ENCODE measurements around the gene WBP2NL.
"Not testable (repeated sequence)": the region's sequence is repeated elsewhere in the genome, so short reads cannot be mapped to it uniquely, and the experiment has no call there.

The WBP2NL gene

GRCh38 chr22:42033263-42034181 lies 34.9 kb downstream of the WBP2NL start:
- no peak for DNase-seq (ENCODE audit: low spot score)

DNA sequence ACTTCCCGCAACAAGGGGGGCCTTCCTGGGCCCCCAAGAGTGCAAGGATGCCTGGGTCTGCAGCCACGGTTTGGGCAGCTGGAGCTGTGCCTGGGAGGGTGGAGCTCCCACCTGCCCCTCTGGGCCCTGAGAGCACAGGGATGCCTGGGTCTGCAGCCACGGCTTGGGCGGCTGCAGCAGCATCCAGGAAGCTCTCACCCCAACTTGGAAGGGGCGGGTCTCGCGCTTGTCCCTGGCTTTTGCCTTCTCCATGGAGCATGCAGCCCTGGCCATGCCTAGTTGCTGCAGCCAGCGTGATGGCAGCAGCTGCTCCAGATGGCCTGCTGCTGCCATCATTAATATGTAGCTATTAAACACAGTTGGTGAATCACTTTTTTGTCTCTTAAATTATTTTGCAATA lies 36.7 kb downstream of the WBP2NL start:
- DNase-seq (ENCODE audit: low spot score): no peak

DNA sequence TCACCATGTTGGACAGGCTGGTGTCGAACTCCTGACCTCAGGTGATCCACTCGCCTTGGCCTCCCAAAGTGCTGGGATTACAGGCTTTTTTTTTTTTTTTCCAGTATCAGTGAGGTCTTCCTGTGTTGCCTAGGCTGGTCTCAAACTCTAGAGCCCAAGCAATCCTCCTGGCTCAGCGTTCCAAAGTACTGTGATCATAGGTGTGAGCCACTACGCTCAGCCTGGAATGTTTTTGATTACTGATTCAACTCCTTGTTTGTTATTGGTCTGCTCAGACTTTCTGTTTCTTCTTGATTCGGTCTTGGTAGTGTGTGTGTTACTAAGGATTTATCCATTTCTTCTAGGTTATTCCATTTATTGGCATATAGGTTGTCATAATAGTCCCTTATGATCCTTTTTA lies 40.7 kb downstream of the WBP2NL start:
- no peak for DNase-seq (ENCODE audit: low spot score)

DNA sequence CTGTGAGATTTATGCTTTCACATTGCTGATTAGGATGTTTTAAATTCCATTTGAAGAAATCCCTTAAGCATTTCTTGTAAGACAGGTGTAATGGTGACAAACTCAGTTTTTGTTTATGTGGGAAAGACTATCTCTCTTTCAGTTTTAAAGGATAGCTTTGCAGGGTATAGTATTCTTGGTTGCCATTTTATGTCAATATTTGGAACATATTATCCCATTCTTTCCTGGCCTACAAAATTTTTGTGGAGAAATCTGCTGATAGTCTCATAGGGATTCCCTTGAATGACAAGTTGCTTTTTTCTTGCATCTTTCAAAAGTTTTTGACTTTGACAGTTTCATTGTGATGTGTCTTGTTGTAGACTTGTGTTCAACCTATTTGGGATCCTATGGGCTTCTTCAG lies 43.2 kb downstream of the WBP2NL start:
- no peak for DNase-seq (ENCODE audit: low spot score)

- DNase-seq (ENCODE audit: low spot score): no peak
Observed at GRCh38 chr22:42050641-42051180, 52.1 kb downstream of the WBP2NL start.

GRCh38 chr22:42052765-42053164 lies 54.2 kb downstream of the WBP2NL start:
- no peak for DNase-seq (ENCODE audit: low spot score)

DNA sequence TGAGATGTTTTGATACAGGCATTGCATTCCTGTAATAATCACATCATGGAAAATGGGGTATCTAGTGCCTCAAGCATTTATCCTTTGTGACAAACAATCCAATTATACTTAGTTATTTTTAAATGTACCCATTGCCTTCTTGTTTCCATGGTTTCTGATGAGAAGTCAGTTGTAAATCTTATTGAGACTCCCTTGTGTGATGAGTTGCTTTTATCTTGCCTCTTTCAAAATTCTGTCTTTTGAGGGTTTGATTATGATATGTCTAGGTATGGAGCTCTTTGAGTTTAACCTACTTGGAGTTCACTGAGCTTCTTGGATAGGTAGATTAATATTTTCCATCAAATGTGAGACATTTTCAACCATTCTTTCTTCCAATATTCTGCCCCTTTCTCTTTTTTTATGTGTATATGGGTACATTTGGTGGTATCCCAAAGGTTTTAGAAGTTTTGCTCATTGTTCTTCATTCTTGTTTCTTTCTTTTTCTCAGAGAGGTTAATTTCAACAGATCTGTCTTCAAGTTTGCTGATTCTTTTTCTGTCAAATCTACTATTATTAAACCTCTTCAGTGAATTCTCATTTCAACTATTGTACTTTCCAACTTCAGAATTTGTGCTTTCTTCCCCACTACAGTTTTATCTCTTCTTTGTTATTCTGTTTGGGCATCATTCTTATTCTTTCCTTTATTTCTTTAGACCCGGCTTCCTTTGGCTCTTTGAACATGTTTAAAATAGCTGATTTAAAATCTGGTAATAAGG lies 58.3 kb downstream of the WBP2NL start:
- no peak for DNase-seq (ENCODE audit: low spot score)

DNA sequence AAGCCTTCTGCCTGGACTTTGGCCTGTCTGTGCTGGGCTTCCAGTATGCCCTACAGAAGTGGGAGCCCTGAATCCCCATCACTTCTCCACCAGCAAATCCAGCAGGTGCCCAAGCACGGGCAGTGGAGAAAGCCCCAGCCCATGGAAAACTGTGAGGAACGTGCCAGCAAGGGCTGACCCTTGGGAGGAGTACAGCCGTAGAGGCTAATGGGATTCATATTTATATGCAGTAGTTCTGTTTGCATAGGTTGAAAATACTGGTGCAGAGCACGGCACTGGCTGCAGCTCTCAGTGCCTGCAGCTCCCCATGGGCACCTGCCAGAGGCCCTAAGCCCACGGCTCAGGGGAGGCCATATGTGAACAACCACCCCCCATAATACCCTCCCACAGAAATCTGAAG lies 61.9 kb downstream of the WBP2NL start:
- no peak for DNase-seq (ENCODE audit: low spot score)

DNA sequence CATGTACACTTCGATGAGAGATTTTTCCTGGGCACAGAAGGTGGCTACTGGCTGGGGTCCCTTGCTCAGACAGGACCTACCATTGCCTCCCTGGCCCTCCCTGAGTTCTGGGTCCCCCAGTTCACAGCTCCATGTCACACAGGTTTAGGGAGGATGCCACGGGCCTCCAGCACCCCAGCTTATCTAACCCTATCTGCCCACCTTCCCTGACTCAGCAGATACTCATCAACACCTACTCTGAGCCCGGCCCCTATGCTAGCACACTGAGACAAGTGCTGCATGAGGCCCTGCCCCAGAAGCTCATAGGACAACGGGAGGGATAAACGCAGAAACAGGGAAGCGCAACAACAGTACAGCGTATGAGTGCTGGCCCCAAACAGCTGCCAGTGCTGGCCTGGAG lies 62.5 kb downstream of the WBP2NL start:
- DNase-seq (ENCODE audit: low spot score): no peak

GRCh38 chr22:42062506-42063170 lies 64.0 kb downstream of the WBP2NL start:
- DNase-seq (ENCODE audit: low spot score): no peak

- no peak for DNase-seq (ENCODE audit: low spot score)
Observed at GRCh38 chr22:42064629-42065028, 66.0 kb downstream of the WBP2NL start.

DNA sequence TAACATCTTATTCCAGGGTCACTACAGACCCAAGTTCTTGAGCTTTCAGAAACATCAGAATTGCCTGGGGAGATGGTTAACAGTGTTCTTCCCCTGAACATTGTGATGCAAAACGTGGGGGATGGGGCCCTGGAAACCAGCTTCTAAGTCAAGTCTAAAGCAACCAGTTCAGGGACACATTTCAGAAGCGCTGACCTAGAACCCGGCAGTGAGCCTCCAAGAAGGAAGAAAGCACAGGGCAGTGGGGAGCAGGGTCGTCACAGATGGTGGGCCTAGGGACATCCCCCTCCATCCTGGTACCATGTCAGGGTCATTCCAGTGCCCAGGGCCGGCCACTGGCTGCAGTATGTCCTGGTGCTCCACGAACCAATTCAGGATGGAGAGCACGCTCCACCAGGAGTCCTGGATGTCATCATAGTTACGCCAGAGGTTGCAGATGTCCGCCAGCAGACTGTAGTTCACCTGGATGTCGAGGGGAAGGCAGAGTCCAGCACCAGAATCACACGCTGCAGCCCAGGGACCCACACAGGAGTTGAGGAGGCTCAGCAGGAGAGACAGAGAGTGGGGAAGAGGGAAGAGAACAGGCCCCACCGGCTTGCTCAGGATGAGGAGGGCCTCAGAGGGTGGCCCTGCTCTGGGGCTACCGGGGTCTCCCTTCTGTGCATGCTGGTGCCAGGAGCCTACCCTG lies 67.0 kb downstream of the WBP2NL start:
- no peak for DNase-seq (ENCODE audit: low spot score)

GRCh38 chr22:42066126-42066761 lies 67.7 kb downstream of the WBP2NL start:
- no peak for DNase-seq (ENCODE audit: low spot score)

- DNase-seq (ENCODE audit: low spot score): no peak
Observed at GRCh38 chr22:42066937-42067336, 68.3 kb downstream of the WBP2NL start.

DNA sequence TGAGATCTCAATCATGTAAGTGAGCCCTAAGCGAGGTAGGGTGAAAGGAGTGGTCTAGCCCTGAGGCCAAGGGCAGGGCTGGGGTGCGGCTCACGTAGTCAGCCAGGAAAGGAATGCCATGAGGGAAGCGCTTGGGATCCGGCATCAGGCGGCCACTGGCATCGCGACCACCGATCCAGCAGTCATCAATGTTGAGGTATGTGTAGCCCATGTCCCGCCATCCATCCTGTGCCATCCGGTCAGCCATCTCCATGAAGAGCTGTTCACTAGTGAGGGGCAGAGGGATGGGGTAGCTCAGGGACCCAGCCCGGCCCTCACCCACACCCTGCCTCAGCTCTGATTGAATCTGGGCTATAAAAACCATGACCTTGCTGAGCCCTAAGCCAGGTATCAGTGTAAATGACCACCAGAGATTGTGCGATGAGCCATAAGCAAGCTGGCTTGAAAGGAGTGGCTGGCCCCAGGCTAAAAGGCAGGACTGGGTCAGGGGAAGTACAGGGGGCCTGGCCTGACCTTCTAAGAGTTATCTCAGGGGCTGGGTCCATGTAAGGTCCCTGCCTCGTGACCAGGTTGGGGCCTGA lies 69.2 kb downstream of the WBP2NL start:
- no peak for DNase-seq (ENCODE audit: low spot score)

GRCh38 chr22:42068291-42068690 lies 69.7 kb downstream of the WBP2NL start:
- no peak for DNase-seq (ENCODE audit: low spot score)

DNA sequence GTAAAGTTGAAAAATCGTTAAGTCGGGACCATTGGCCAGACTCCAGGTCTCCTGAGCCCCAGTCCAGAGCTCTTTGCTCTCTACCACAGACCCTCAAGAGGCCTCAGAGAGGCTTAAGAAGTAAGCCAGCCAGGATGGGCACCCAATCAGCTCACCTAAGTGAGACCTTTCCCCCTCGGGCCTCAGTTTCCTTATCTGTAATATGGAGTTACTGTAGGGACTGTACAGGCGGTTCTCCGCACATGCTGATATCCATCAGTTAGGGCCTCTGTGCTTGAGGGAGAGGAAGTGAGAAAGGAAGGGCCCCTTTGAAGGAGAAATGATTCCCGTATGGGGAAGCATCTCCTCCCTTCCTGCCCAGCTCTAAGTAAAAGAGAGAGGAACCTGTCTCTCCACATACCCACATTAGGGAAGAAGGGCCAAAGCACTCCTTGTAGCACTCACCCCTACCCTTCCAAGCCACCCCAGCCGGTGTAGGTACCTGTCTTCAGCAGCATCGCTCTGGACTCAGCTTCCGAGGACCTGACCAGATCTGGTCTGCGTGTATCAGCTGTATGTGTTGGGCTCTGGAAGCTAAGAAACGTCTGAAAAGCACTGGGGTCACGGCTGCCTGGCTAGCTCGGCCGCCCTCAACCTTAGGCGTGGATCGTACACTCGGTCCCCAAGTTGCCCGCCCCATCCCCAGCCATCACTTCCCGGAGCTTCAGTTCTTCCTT lies 71.4 kb downstream of the WBP2NL start:
- peak; percentile 19 for DNase-seq (ENCODE audit: low spot score)

GRCh38 chr22:42070517-42071422 lies 72.2 kb downstream of the WBP2NL start, which contains the start of gene NAGA:
NAGA (minus strand) TSS chr22:42070812; CDS start chr22:42070297, 515 bp downstream.
- peak; percentile 92 for DNase-seq (ENCODE audit: low spot score)

- not testable (repeated sequence) for DNase-seq (ENCODE audit: low spot score)
Observed at GRCh38 chr22:42071508-42071907, 72.9 kb downstream of the WBP2NL start.
